MM.1S (cell line): ENCODE data around the gene FAM163A.

Experiments used
- CTCF ChIP-seq: fragments of 300-600 bp; sonication (generic); IDR thresholded peaks from 2 replicates; pipeline ENCODE4 v1.5.1; 2016; ENCODE audit warnings: antibody characterized with exemption, low read length, mixed read lengths
- EZH2 ChIP-seq: fragments of 300-600 bp; sonication (generic); optimal IDR thresholded peaks from 2 replicates; pipeline ENCODE3; 2017; ENCODE audit warnings: low read depth, mild to moderate bottlenecking, antibody characterized with exemption, low read length, mixed read lengths

- TF ChIP-seq CTCF, result no peak
- no peak for TF ChIP-seq EZH2
Observed at GRCh38 chr1:179817789-179818188, 74.7 kb downstream of the FAM163A start.
